IPS-18c (cell line): ENCODE data around the gene ZNF277.
"Not testable (repeated sequence)": the region's sequence is repeated elsewhere in the genome, so short reads cannot be mapped to it uniquely, and the experiment has no call there.

ENCODE experiments used
- H3K4me3 ChIP-seq: 2 replicates; pipeline ENCODE4 v1.7.0; 2013; ENCODE audit warnings: low read depth, mild to moderate bottlenecking, low read length, moderate library complexity; ENCODE audit not compliant: insufficient read depth
- H3K9me3 ChIP-seq: one replicate; pipeline ENCODE4 v1.6.1; 2013; ENCODE audit warnings: mild to moderate bottlenecking, low read length, moderate library complexity; ENCODE audit not compliant: control insufficient read depth, insufficient read depth

ZNF277 gene

DNA sequence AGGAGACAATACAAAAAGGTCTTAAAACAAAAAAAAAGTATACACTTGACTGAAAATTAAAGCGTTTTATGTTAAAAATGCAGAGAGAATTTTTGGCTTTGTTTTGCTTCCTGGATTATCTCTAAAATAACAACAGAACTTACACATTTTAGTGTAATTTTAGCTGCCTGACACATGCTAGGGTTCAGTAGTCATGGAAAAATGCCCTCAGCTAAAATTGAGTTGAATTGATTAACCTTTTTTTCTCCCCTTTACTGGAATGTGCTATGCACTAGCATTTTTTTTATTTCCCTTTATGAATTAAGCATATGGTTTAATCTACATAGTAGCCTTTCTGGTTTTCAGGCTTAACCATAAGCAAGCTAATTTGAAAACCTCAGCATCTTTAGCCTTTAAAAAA, 89.9 kb downstream of the ZNF277 start:
- H3K9me3 ChIP-seq, result no peaks in the 10 kb centered on the region
- no peak overlapping the region for H3K4me3 ChIP-seq

DNA sequence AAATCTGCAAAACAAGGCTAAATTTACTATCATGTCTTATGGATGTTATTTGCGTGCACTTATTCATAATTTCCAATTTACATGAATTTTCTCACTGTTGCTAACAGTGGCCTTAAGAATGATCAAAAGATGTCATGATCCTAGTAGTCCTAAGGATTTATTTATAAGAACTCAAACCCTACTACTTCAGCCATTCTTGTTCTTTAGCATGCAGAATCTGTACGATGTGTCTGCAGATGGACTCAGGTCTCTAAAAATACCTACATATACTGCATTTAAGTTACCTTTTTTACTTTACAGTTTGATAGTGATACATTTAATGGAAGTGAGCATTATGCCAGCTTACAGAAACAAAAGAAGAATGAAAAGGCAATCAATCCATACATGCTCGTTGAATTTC, 91.2 kb downstream of the ZNF277 start:
- H3K4me3 ChIP-seq, result no peak overlapping the region
- H3K9me3 ChIP-seq, result no peaks in the 10 kb centered on the region

DNA sequence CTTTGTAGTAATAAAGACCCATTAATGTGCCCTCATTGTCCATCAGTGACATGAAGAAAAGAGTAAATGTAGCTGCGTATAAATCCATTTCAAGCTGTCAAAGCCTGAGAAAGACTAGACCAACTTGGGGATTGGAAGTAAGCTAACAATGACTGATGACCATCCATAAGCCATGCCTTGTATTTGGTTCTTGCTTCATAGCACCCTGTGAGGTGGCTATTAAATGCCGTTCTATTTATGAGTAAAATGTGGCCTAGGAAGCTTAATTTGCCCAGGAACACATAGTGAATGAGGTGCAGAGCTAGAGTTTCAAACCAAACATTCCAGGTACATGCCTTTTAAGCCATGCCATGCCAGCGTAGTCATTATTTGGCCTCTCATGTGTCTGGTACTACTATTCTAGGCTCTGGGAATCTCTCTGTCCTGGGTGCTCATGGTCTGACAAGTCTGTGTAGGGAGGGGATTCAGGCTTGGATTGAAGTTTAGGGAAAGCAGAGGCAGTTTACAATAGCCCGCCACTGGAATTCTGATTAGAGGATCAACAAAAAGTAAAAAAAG, 92.1 kb downstream of the ZNF277 start:
- Histone ChIP-seq H3K9me3 (no peaks in the 10 kb centered on the region), H3K4me3 (no peak overlapping the region)

DNA sequence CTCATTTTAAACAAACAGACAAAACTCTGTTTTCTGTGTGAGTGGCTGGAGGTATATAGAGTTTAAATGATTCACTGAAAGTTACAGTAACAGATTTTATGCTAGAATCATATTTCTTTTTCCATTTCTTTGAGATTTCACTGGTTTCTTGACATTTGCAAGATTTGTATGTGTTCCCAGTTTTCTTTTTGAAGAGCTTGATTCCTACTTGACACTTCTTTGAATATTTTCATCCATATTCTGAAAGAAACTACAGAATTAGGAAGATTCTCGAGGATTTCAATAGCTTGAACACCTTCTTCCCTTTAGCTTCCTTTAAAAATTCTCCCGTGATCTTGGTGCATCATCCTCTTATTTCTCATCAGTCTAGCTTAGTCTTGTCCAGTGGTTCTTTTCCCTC, 93.6 kb downstream of the ZNF277 start:
- Histone ChIP-seq H3K9me3 (no peaks in the 10 kb centered on the region), H3K4me3 (no peak overlapping the region)

DNA sequence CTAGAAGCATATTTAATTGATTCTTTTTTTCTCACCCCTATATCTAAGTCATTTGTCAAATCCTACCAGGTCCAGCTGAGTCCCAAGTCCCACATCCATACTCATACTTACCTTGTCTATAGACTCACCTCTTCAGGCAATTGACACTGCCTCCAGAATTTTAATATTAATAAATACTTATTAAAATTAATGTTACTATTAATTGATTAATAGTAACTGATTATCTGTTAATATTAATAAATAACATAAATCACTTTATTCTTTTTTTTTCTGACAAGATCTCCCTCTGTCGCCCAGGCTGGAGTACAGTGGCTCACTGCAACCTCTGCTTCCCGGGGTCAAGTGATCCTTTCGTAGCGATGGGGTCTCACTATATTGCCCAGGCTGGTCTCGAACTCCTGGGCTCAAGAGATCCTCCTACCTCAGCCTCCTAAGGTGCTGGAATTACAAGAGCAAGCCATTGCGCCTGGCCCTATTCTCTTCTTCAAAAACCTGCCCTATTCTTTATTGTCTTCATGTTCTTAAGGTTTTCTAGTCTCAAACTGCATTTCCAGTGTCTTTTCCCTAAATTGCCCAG, 94.4 kb downstream of the ZNF277 start:
- no peak overlapping the region for H3K4me3 ChIP-seq
- H3K9me3 ChIP-seq, result no peaks in the 10 kb centered on the region

DNA sequence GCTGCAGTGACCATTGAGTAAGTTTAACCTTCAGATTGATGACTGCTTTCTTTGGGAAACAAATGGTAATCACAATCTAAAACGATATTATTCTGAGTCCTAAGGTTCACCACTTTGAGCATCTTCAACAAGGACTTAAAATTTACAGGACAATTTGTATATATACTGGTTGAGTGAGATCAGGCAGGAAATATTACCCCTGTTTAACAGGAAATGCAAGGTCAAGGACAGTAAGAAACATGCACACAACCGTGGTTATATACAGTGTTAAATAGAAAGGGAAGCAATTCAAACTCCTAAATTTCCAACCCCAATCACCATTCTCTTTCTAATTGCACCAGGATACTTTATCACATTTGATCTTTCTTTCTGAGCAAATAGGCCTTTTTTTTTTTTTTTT, 96.1 kb downstream of the ZNF277 start:
- H3K9me3 ChIP-seq, result no peaks in the 10 kb centered on the region
- H3K4me3 ChIP-seq, result no peak overlapping the region

GRCh38 chr7:112306903-112307302, 100.4 kb downstream of the ZNF277 start:
- no peaks in the 10 kb centered on the region for H3K9me3 ChIP-seq

GRCh38 chr7:112307506-112307905, 101.0 kb downstream of the ZNF277 start:
- Histone ChIP-seq H3K4me3 (no peak overlapping the region), H3K9me3 (no peaks in the 10 kb centered on the region)

More at GRCh38 chr7:112306903-112307302, 100.4 kb downstream of the ZNF277 start:
- H3K4me3 ChIP-seq, result no peak overlapping the region

DNA sequence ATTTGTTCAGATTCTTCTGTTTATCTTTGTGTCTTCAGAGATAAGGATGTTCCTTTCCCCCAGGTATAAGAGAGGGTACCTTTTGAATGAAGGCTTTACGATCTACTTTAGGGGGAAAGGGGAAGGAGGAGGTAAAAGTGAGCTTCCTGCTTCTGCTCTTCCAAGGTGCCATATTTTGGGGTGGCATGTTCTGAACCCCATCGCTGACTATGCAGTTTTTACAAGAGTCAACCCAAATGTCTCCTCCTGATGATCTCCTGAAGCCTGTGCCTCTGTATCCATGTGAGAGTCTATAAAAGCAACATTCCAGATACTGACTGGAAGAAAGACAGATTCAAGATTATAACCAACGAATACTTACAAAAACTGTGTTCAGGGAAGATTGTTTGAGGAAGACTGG, 102.5 kb downstream of the ZNF277 start:
- Histone ChIP-seq H3K9me3 (no peaks in the 10 kb centered on the region), H3K4me3 (no peak overlapping the region)

GRCh38 chr7:112316803-112317202, 110.3 kb downstream of the ZNF277 start:
- not testable (repeated sequence) for H3K4me3 ChIP-seq, H3K9me3 ChIP-seq

DNA sequence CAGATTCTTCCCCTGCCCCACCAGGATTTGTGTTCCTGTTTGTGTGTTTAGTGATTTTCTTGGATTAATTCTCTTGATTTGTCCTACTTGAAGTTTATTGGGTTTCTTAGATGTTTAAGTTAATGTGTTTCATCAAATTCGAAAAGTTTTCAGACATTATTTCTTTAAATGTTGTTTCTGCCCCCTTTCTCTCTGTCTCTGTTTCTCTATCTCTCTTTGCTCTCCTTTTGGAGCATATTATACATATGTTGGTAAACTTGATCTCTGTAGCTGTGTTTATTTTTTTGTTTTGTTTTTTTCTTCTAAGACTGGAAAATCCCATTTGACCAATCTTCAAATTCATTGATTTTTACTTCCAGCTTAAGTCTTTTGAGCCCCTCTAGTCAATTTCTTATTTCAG, 115.6 kb downstream of the ZNF277 start:
- Histone ChIP-seq H3K9me3 (no peaks in the 10 kb centered on the region), H3K4me3 (no peak overlapping the region)

- Histone ChIP-seq H3K4me3 (no peak overlapping the region), H3K9me3 (no peaks in the 10 kb centered on the region)
Measured at GRCh38 chr7:112327566-112327965, 121.1 kb downstream of the ZNF277 start.

- Histone ChIP-seq H3K4me3 (no peak overlapping the region), H3K9me3 (no peaks in the 10 kb centered on the region)
Measured at GRCh38 chr7:112331492-112331891, 125.0 kb downstream of the ZNF277 start.

DNA sequence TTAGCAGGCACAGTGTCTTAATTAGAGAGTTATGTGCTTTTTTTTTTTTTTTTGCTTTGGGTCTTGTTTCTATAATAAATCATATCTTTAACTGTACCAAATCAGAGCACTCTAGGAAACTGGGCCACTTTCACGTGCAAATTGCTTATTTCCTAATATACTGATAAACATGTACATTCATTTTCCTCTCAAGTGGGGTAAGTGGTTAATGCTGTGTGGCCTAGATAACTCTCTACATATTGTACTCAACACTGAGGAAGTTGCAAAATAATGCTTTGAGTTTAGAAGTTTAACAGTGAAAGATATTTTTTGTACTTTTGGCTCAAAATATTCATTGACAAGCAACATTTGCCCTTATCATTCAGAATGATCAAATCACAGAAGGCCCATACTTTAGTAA, 127.9 kb downstream of the ZNF277 start:
- no peaks in the 10 kb centered on the region for H3K9me3 ChIP-seq
- H3K4me3 ChIP-seq, result no peak overlapping the region

DNA sequence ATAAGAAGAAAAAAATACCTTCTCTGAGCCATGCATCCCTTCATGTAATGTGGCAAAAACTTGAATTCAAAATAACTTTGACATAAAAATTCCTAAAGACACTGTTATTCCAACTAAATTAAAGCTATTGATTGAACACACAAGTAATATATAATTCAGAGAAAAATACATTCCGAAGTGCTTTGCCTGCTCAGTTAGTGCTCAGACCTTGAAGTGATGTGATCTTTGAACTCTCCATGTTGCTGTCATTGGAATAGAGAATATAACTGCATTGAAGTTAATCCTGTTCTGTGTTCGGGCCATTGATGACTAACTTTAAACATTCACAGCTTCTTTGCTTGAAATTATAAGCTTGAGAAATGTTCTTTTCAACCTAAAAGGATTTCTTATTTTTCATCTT, 129.8 kb downstream of the ZNF277 start:
- no peak overlapping the region for H3K4me3 ChIP-seq
- no peaks in the 10 kb centered on the region for H3K9me3 ChIP-seq

DNA sequence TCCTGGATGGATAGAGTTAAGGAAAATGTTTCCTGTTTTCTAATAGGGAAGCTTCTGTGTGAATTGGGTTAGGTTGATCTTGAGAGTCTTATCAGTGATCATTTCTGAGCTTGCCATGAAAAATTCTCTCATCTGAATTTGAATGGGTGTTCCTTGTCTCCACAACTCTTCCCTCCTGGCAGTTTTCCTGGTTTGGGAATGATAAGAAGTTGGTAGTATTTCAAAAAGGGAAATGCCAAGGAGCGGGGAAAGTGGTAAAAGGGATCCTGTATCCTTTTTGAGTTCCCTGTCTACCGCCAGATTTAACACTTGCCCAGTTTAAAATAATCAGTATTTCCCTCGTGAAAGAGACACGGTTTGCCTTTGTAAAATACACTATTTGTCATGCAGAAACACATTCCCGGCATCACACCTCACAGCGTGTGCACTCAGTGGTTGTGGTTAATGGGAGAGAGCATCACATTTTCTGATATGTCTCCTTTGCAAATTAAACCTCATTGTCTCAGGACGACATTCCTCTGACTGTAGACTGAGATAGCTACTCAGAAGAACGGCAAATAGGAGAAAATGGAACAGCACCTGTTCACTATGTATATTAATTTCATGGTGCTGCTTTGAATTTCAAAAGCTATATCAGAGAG, 130.6 kb downstream of the ZNF277 start:
- no peak overlapping the region for H3K4me3 ChIP-seq

GRCh38 chr7:112337892-112338291, 131.4 kb downstream of the ZNF277 start:
- Histone ChIP-seq H3K4me3 (no peak overlapping the region), H3K9me3 (no peaks in the 10 kb centered on the region)

More for the DNA sequence above, 130.6 kb downstream of the ZNF277 start:
- no peaks in the 10 kb centered on the region for H3K9me3 ChIP-seq

DNA sequence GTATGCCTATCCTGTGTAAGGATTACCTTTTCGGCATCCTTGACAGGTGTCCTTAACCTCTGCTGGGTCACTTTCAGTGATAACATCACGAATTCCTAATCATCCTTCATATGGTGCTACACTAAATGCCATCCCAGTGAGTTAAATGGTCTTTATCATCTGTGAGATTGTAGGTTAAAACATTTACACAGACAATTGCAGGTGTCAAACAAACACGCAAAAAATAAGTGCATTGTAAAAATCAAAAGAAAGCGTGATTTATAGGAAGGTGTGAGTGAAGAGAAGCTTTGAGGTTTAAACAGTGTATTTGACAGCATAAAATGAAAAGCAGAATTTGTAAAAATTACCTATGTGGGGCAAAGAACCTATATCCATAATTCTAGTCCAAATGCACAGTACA, 132.3 kb downstream of the ZNF277 start:
- no peak overlapping the region for H3K4me3 ChIP-seq
- no peaks in the 10 kb centered on the region for H3K9me3 ChIP-seq

- no peak overlapping the region for H3K4me3 ChIP-seq
- peaks cover 3% of the 10 kb centered on the region for H3K9me3 ChIP-seq
Measured at GRCh38 chr7:112341464-112341863, 135.0 kb downstream of the ZNF277 start.
